WI38 (cell line): ENCODE data around the gene NREP.

Source experiments
- H3K4me3 ChIP-seq: 2 replicates; pipeline ENCODE4 v1.5.1; 2011; ENCODE audit warnings: low read depth, mild to moderate bottlenecking, control low read depth, low read length
- TF ChIP-seq, protein P1 (sequence below): IDR thresholded peaks from 2 replicates; pipeline ENCODE4 v1.5.1; 2012; ENCODE audit warnings: low read depth, mild to moderate bottlenecking, control low read depth, low read length

NREP gene

DNA sequence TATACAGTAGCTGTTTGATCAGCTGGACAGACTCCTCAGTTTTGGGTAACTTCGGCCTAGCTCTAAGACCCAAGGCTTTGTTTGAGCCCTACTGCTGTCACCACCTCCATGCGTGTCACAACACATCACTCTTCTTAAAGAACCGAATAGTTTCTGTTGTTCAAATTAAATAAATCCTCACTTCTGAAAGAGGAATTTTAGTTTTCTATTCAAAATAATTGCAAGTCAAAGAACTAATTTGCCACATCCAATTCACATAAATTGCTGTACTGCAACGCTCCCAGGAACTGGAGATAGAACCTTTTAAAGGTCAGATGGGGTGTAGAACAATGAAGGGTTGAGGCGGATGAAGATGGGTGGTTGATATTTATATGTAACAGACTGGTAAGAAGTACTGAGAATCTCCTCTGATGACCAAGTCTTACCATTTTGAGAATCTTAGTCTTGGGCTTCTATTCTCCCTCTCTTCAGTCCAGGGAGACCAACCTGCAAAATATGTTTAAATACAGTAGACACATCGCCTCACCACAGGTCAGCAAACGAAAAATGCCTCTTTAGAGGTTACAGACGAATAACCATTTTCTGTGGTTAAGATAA is 1.6 kb downstream of the NREP start:
- H3K4me3 ChIP-seq: peak overlapping the region; percentile 96

DNA sequence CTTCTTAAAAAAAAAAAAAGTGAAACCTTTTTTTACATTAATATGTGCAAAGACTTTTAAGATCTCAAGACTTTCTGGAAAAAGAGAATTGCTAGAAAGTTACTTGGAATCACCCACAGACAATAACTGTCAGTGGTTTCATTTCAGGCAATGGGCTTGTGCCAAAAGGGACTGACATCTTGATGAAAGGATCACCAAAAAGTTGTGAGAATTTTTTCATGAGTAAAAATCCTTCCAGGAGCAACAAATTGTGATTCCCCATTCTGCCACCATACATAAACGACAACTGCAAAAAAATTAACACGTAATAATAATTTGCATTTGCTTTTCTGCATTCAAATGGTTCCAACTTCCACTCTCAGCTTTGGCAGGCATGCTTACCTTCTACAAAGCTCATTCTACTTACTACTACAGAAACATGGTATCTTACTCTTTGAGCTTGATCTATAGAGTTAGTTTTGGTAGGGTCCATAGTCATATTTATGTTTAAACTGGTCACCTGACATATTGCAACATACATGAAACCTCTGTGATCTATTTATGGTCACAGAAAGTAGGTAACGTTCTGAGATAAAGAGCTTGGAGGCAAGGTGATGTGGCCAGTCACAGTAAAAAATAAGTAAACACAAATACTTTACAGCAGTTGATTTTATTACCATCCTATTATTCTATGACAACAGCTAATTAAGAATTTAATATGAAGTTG is 3.0 kb downstream of the NREP start:
- H3K4me3 ChIP-seq: 0 out of 2 replicates have a peak overlapping the region, but pooled peaks have one; percentile 96
- TF ChIP-seq, protein P1, sequence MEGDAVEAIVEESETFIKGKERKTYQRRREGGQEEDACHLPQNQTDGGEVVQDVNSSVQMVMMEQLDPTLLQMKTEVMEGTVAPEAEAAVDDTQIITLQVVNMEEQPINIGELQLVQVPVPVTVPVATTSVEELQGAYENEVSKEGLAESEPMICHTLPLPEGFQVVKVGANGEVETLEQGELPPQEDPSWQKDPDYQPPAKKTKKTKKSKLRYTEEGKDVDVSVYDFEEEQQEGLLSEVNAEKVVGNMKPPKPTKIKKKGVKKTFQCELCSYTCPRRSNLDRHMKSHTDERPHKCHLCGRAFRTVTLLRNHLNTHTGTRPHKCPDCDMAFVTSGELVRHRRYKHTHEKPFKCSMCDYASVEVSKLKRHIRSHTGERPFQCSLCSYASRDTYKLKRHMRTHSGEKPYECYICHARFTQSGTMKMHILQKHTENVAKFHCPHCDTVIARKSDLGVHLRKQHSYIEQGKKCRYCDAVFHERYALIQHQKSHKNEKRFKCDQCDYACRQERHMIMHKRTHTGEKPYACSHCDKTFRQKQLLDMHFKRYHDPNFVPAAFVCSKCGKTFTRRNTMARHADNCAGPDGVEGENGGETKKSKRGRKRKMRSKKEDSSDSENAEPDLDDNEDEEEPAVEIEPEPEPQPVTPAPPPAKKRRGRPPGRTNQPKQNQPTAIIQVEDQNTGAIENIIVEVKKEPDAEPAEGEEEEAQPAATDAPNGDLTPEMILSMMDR: no peak

More for the DNA sequence above, 1.6 kb downstream of the NREP start:
- TF ChIP-seq, protein P1: no peak

DNA sequence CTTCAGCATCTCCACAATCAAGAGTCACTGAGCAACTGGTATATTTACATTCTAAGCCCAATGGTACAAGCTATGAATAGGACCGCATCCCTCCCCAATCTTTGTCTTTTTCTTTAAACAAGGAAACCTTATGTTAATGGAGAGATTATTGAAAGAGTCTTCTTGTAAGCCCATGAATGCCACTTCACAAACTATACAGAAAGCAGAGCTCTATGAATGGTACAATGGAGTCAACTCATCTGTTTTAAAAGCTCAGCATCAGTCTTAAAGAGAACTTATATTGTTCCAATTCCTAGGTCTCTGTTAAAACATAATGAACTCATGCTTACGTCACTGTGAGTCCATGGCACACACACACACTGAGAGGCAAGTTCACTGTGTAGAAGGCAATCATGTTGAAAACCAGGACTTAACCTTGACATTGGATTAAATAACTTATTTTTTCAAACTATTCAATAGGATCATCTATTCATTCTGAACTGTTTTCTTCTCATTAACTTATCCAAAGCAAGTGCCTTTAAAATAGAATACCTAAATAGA is 4.5 kb downstream of the NREP start:
- TF ChIP-seq, protein P1: no peak
- H3K4me3 ChIP-seq: no peak overlapping the region

DNA sequence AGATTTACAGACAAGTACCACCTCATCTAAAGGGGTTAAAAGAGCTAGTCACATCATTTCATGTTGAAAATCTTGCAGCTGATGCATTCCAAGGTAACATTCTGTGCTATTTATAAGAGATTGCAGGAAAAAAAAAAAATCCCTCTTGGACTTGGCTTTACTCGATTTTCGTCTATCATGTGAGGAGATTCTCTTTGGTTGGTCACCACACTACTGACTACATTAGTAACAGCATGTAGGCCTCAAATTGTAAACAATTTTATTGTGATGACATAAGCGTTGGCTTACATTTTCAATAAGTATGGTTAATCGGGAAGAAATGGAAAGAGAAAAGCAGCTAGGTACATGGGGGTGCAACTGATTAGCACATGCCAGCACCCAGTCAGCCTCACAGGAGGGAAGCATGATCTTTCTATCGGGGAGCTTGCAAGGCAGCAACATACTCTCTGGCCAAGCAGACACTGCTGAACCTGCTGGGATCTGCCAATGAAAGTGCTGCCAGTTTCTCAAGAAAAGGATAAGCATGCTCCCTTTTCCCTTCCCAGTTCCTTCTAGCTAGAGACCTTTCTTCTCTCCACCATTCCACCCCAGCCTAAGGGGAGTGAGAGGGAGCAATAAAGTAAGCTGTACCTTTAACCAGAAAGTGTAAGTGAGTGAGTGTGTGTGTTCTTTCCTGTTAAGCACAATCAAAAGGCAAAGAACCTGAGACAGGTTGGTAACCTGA is 7.5 kb downstream of the NREP start:
- H3K4me3 ChIP-seq: no peak overlapping the region

DNA sequence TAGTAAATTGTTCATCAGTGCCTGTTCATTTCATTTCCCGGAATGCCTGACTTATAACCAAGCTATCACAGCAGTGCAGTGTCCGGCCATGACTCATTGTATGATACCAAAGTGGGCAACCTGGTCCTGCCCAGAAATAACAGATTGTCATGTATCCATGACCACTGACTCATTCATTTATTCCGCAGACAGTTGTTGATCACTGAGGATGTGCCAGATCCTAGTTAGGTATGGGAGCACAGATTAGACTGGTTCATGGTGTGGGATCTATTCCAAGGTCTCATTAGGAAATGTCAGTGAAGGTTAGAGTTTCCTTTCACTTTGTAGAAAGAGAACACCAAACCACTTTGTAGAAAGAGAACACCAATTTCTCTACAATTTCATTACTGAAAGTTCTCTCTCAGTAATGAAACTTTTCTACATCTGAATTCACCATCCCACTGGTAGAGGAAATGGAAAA is 8.7 kb downstream of the NREP start:
- peak overlapping the region; percentile 29; the same call in 1 of the 2 replicates for H3K4me3 ChIP-seq
- TF ChIP-seq, protein P1: no peak

More for the DNA sequence above, 7.5 kb downstream of the NREP start:
- TF ChIP-seq, protein P1: no peak

DNA sequence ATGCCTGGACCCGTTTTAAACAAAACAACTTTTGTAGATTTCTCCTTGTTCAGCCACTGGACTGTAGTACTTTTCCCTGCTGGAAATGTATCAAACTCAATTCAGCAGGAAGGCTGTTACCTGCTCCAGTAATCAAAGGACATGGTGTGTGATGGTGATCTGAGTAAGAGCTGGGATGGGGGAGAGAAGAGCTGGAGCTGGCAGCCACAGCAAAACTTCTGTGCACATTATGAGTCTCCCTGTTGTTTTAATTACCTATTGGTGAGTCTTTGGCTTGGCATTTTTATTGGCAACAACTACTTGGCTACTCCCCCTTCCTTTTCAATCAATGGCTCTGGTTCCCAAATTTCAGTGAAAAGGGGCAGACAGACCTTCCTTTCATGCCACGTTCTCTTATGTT is 9.7 kb downstream of the NREP start:
- TF ChIP-seq, protein P1: no peak
- H3K4me3 ChIP-seq: no peak overlapping the region

DNA sequence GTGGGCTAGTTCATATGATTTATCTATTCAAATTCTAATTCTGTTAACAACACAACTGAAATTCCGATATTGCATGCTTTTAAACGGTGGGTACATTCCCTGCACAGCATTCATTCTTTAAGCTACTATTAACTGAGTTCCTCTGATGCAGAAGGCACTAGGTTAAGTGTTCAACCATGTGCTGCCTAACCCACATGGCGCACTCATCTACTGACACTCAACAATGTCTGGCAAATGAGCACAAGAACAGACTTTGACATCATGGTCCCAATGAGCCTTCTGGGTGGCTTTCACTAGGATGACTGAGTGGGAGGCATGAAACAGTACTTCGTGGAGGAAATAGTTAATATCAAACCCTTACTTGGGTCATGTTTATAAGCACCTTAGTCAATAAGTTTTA is 10.2 kb downstream of the NREP start:
- no peak overlapping the region for H3K4me3 ChIP-seq
- TF ChIP-seq, protein P1: no peak
